GM10248 (cell line): ENCODE results near the gene LANCL2.
"Not testable (repeated sequence)": the region's sequence is repeated elsewhere in the genome, so short reads cannot be mapped to it uniquely, and the experiment has no call there.

Experiments
- CTCF ChIA-PET: fragments of 300-600 bp; sonication (Branson Sonifier 250); formaldehyde crosslinking; extraction: SDS; loops from one replicate; lab custom pipeline; 2021; ENCODE audit warnings: antibody characterized with exemption; lab: Yijun Ruan, JAX
- POLR2A ChIA-PET: fragments of 350-650 bp; sonication (Branson Sonifier 250); formaldehyde crosslinking; extraction: SDS; loops from one replicate; lab custom pipeline; 2020; ENCODE audit warnings: antibody characterized with exemption; lab: Yijun Ruan, JAX
- DNase-seq: peaks from one replicate; pipeline ENCODE4 v3.0.0; 2012; ENCODE audit errors: extremely low spot score
- CTCF ChIP-seq: IDR thresholded peaks from 2 replicates; pipeline ENCODE4 v1.5.1; 2012; ENCODE audit warnings: mild to moderate bottlenecking, low read depth; ENCODE audit errors: extremely low read depth, missing control alignments, control extremely low read depth

The LANCL2 gene

GRCh38 chr7:55405856-55406541 lies 40.9 kb downstream of the LANCL2 start:
- CTCF ChIA-PET: interaction anchor here (2.0 to 4.4 kb wide), 2 partner anchors 9 to 126 kb away, joined by 9 to 17 read pairs; no protein-coding TSS in a partner anchor
- POLR2A ChIA-PET: no interaction called here
- no peak for TF ChIP-seq CTCF
- no peak for DNase-seq

GRCh38 chr7:55409482-55410225 lies 44.5 kb downstream of the LANCL2 start:
- CTCF ChIA-PET: interaction anchor here (0.9 to 4.4 kb wide), 8 partner anchors 12 to 636 kb away, joined by 3 to 17 read pairs (median 4); no protein-coding TSS in a partner anchor
- no peak for DNase-seq
- no peak for TF ChIP-seq CTCF
- POLR2A ChIA-PET: no interaction called here

- ChIA-PET CTCF (interaction anchor here (0.9 to 4.4 kb wide), 5 partner anchors 11 to 637 kb away, joined by 3 to 17 read pairs (median 5); no protein-coding TSS in a partner anchor), POLR2A (no interaction called here)
- no peak for TF ChIP-seq CTCF
- DNase-seq: no peak
These were observed 45.6 kb downstream of the LANCL2 start for GRCh38 chr7:55410667-55411239.

- no peak for TF ChIP-seq CTCF
- ChIA-PET CTCF (no interaction called here), POLR2A (no interaction called here)
- no peak for DNase-seq
These were observed 46.7 kb downstream of the LANCL2 start for GRCh38 chr7:55411844-55412243.

GRCh38 chr7:55413442-55413841 lies 48.3 kb downstream of the LANCL2 start:
- DNase-seq: no peak
- POLR2A ChIA-PET: no interaction called here
- no peak for TF ChIP-seq CTCF
- CTCF ChIA-PET: interaction anchor here (1.0 to 4.6 kb wide), 7 partner anchors 12 to 135 kb away, joined by 3 to 132 read pairs (median 7); no protein-coding TSS in a partner anchor

- POLR2A ChIA-PET: no interaction called here
- DNase-seq: peak; percentile 86
- TF ChIP-seq CTCF: peak; percentile 75
- CTCF ChIA-PET: interaction anchor here (0.6 to 4.6 kb wide), 39 partner anchors 9 to 657 kb away, joined by 3 to 132 read pairs (median 4); partner anchors contain the start of genes LANCL2 and SEC61G
These were observed 50.1 kb downstream of the LANCL2 start for GRCh38 chr7:55415173-55415778.

GRCh38 chr7:55417456-55417855 lies 52.3 kb downstream of the LANCL2 start:
- CTCF ChIA-PET: interaction anchor here (1.1 to 1.7 kb wide), 2 partner anchors 10 to 137 kb away, joined by 4 to 5 read pairs; no protein-coding TSS in a partner anchor
- POLR2A ChIA-PET, DNase-seq: not testable (repeated sequence)
